Karpas-422 (cell line): Measurements from ENCODE around the gene CEMIP. TPM values are rescaled to one million over a fixed set of nuclear protein-coding genes. Genes with fewer than 3 reads are reported as not detected.
A peak's percentile ranks its signal among the peaks of the same experiment; 100 is the strongest.

Experiments
- DNase-seq: peaks from one replicate; pipeline ENCODE4 v3.0.0-alpha.2; 2015
- H2AFZ ChIP-seq: fragments of 200-600 bp; sonication (generic); 2 replicates; pipeline ENCODE4 v1.6.1; 2014; ENCODE audit warnings: antibody characterized with exemption, low read length, mixed read lengths
- H3K27ac ChIP-seq: fragments of 200-600 bp; sonication (generic); 2 replicates; pipeline ENCODE4 v1.5.1; 2014; ENCODE audit warnings: mild to moderate bottlenecking, low read length, moderate library complexity
- H3K27me3 ChIP-seq: fragments of 200-600 bp; sonication (generic); 2 replicates; pipeline ENCODE4 v1.6.1; 2014; ENCODE audit warnings: low read length, mixed read lengths
- H3K36me3 ChIP-seq: fragments of 200-600 bp; sonication (generic); 2 replicates; pipeline ENCODE4 v1.6.1; 2014; ENCODE audit warnings: low read length, mixed read lengths; ENCODE audit not compliant: insufficient read depth
- H3K4me1 ChIP-seq: fragments of 200-600 bp; sonication (generic); 2 replicates; pipeline ENCODE4 v1.6.1; 2014; ENCODE audit warnings: mild to moderate bottlenecking, low read length, mixed read lengths
- H3K4me2 ChIP-seq: fragments of 200-600 bp; sonication (generic); 2 replicates; pipeline ENCODE4 v1.6.1; 2014; ENCODE audit warnings: low read length, low read depth, mild to moderate bottlenecking; ENCODE audit not compliant: poor library complexity, severe bottlenecking
- H3K4me3 ChIP-seq: fragments of 200-600 bp; sonication (generic); 2 replicates; pipeline ENCODE4 v1.5.1; 2014; ENCODE audit warnings: mild to moderate bottlenecking, antibody characterized with exemption, low read length, mixed read lengths
- H3K79me2 ChIP-seq: fragments of 200-600 bp; sonication (generic); 2 replicates; pipeline ENCODE4 v1.6.1; 2014; ENCODE audit warnings: mild to moderate bottlenecking, low read length, mixed read lengths
- H3K9ac ChIP-seq: fragments of 200-600 bp; sonication (generic); 2 replicates; pipeline ENCODE4 v1.6.0; 2014; ENCODE audit warnings: low read length
- H3K9me2 ChIP-seq: fragments of 200-600 bp; sonication (generic), shearing (Covaris generic); replicated peaks from 2 replicates; pipeline ENCODE4 v1.6.0; 2014; ENCODE audit warnings: mild to moderate bottlenecking, low read length, moderate library complexity; ENCODE audit not compliant: insufficient read depth
- H3K9me3 ChIP-seq: fragments of 300-700, 200-600 bp; sonication (generic); 2 replicates; pipeline ENCODE4 v1.6.1; 2014; ENCODE audit warnings: low read length, mixed read lengths
- H4K20me1 ChIP-seq: fragments of 200-600 bp; sonication (generic); 2 replicates; pipeline ENCODE4 v1.6.1; 2014; ENCODE audit warnings: mild to moderate bottlenecking, antibody characterized with exemption, low read length, low read depth; ENCODE audit not compliant: insufficient read depth
- total RNA-seq: library from RNA; depleted of rRNA; stranded (reverse); fragments of >200 nt; shearing (Covaris generic); gene quantifications from 2 replicates; pipeline ENCODE4 v1.2.3, GENCODE V29; 2014; ENCODE audit warnings: low replicate concordance

Gene CEMIP
- total RNA-seq, 1 experiment from 2014 or later: not detected

GRCh38 chr15:80783260-80783659 lies 4.1 kb downstream of the CEMIP start:
- Histone ChIP-seq H3K27me3 (no peaks in the 10 kb centered on the region), H3K9ac (0 out of 2 replicates have a peak overlapping the region, but pooled peaks have one; percentile 2), H3K36me3 (no peaks in the 10 kb centered on the region), H3K9me3 (no peaks in the 10 kb centered on the region), H4K20me1 (no peaks in the 10 kb centered on the region), H3K9me2 (no peaks in the 10 kb centered on the region), H3K27ac (0 out of 2 replicates have a peak overlapping the region, but pooled peaks have one; percentile 12), H3K4me3 (no peak overlapping the region), H3K4me2 (peak overlapping the region; percentile 34), H3K79me2 (no peaks in the 10 kb centered on the region), H2AFZ (no peak overlapping the region; the same call in 1 of the 2 replicates), H3K4me1 (peaks cover 16% of the 10 kb centered on the region)
- no peak for DNase-seq

DNA sequence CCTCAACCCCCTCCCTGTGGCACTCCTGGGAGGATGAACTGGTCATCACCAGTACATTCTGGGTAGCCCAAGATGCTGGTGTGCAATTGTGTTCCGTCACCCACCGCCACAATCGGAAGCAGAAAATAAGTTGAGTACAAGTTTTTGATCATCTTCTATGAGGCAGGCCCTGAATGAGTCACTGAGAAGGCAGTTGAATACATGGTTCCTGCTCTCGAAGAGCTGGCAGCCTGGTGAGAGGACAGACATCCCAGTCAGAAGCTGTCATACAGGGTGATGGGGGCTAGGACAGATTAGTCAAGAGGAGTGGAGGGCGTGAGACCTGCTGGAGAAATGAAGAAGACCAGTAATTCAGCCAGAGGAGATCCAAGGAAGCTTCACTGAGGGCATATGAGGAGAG lies 6.2 kb downstream of the CEMIP start:
- no peak overlapping the region for H2AFZ ChIP-seq
- no peaks in the 10 kb centered on the region for H3K27me3 ChIP-seq
- DNase-seq: no peak
- no peak overlapping the region for H3K4me2 ChIP-seq
- H4K20me1 ChIP-seq: no peaks in the 10 kb centered on the region
- no peak overlapping the region for H3K4me3 ChIP-seq
- no peaks in the 10 kb centered on the region for H3K9me3 ChIP-seq
- peaks cover 19% of the 10 kb centered on the region for H3K4me1 ChIP-seq
- H3K79me2 ChIP-seq: no peaks in the 10 kb centered on the region
- H3K36me3 ChIP-seq: no peaks in the 10 kb centered on the region
- no peak overlapping the region for H3K9ac ChIP-seq
- H3K9me2 ChIP-seq: no peaks in the 10 kb centered on the region
- H3K27ac ChIP-seq: no peak overlapping the region

- Histone ChIP-seq H3K27ac (no peak overlapping the region), H3K9me3 (no peaks in the 10 kb centered on the region), H3K4me1 (peaks cover 19% of the 10 kb centered on the region), H4K20me1 (no peaks in the 10 kb centered on the region), H3K36me3 (no peaks in the 10 kb centered on the region), H3K79me2 (no peaks in the 10 kb centered on the region), H3K4me3 (no peak overlapping the region), H2AFZ (no peak overlapping the region), H3K27me3 (no peaks in the 10 kb centered on the region), H3K4me2 (no peak overlapping the region), H3K9me2 (no peaks in the 10 kb centered on the region), H3K9ac (no peak overlapping the region)
- no peak for DNase-seq
These were observed 6.7 kb downstream of the CEMIP start for GRCh38 chr15:80785811-80786354.

GRCh38 chr15:80787316-80787715 lies 8.1 kb downstream of the CEMIP start:
- Histone ChIP-seq H3K4me3 (no peak overlapping the region), H3K79me2 (no peaks in the 10 kb centered on the region), H3K4me1 (peaks cover 19% of the 10 kb centered on the region), H2AFZ (no peak overlapping the region), H3K36me3 (no peaks in the 10 kb centered on the region), H3K4me2 (no peak overlapping the region), H3K9me2 (no peaks in the 10 kb centered on the region), H3K9me3 (no peaks in the 10 kb centered on the region), H3K27ac (no peak overlapping the region), H3K27me3 (no peaks in the 10 kb centered on the region), H3K9ac (no peak overlapping the region), H4K20me1 (no peaks in the 10 kb centered on the region)
- DNase-seq: no peak

DNA sequence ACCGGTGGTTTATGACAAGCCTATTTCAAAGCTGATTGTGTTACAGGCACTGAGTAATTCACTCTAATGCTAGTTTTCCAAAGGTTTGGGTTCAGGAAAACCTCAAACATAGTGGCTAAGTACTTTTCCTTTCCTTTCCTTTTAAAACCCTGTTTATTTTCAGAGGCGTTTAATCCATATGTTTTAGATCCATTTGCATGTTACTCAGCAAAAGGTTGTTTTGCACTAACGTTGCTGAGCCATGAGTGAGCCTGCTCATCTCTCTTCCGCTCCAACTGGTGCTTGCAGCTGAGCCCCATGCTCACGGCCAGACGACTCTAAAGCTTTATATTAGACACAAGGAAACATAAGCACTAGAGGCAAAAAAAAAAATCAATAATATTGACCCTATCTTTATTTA lies 9.4 kb downstream of the CEMIP start:
- Histone ChIP-seq H3K9me3 (no peaks in the 10 kb centered on the region), H3K9me2 (no peaks in the 10 kb centered on the region), H3K27ac (no peak overlapping the region)

GRCh38 chr15:80789296-80789695 lies 10.1 kb downstream of the CEMIP start:
- H3K27me3 ChIP-seq: no peaks in the 10 kb centered on the region
- no peaks in the 10 kb centered on the region for H4K20me1 ChIP-seq
- H3K4me1 ChIP-seq: peaks cover 3% of the 10 kb centered on the region; the same call in 1 of the 2 replicates
- H3K36me3 ChIP-seq: no peaks in the 10 kb centered on the region
- no peak overlapping the region for H3K9ac ChIP-seq
- H3K27ac ChIP-seq: no peak overlapping the region
- no peaks in the 10 kb centered on the region for H3K9me2 ChIP-seq
- H3K4me2 ChIP-seq: no peak overlapping the region
- DNase-seq: no peak
- H2AFZ ChIP-seq: no peak overlapping the region
- no peak overlapping the region for H3K4me3 ChIP-seq
- H3K9me3 ChIP-seq: no peaks in the 10 kb centered on the region
- H3K79me2 ChIP-seq: no peaks in the 10 kb centered on the region

More for the DNA sequence above, 9.4 kb downstream of the CEMIP start:
- Histone ChIP-seq H3K4me1 (peaks cover 7% of the 10 kb centered on the region), H3K27me3 (no peaks in the 10 kb centered on the region), H3K79me2 (no peaks in the 10 kb centered on the region), H3K9ac (no peak overlapping the region), H3K4me2 (no peak overlapping the region), H4K20me1 (no peaks in the 10 kb centered on the region), H3K36me3 (no peaks in the 10 kb centered on the region), H2AFZ (no peak overlapping the region), H3K4me3 (no peak overlapping the region)
- DNase-seq: no peak

DNA sequence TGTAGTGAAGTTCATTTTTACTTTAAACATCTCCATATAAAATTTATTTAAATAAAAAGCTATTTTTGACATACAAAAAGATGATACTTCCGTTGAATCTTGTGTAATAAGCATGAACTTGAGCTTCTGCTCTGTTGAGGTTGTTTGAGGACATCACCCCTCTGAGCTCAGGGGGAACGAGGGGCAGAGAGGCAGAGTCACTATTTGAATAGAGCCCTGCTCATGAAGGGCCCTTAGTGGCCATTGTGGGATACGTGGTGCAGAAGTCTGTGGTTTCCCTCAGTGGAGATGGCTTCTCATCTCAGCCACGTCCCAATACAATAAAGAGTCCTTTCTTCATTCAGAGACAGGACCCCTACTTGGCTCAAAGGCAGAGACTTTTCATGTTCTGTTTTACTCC lies 10.6 kb downstream of the CEMIP start:
- H3K27ac ChIP-seq: no peak overlapping the region
- no peaks in the 10 kb centered on the region for H3K9me3 ChIP-seq
- no peak overlapping the region for H3K4me3 ChIP-seq
- no peaks in the 10 kb centered on the region for H3K27me3 ChIP-seq
- peaks cover 3% of the 10 kb centered on the region; the same call in 1 of the 2 replicates for H3K4me1 ChIP-seq
- H3K9ac ChIP-seq: no peak overlapping the region
- no peaks in the 10 kb centered on the region for H3K9me2 ChIP-seq
- no peak overlapping the region for H2AFZ ChIP-seq
- no peaks in the 10 kb centered on the region for H4K20me1 ChIP-seq
- H3K79me2 ChIP-seq: no peaks in the 10 kb centered on the region
- H3K36me3 ChIP-seq: no peaks in the 10 kb centered on the region
- no peak for DNase-seq
- H3K4me2 ChIP-seq: no peak overlapping the region

GRCh38 chr15:80790236-80790635 lies 11.1 kb downstream of the CEMIP start:
- Histone ChIP-seq H3K4me1 (peaks cover 3% of the 10 kb centered on the region; the same call in 1 of the 2 replicates), H3K36me3 (no peaks in the 10 kb centered on the region), H3K9me3 (no peaks in the 10 kb centered on the region), H3K4me2 (no peak overlapping the region), H3K27me3 (no peaks in the 10 kb centered on the region), H4K20me1 (no peaks in the 10 kb centered on the region), H3K9me2 (no peaks in the 10 kb centered on the region), H3K4me3 (no peak overlapping the region), H2AFZ (no peak overlapping the region), H3K27ac (no peak overlapping the region), H3K9ac (no peak overlapping the region), H3K79me2 (no peaks in the 10 kb centered on the region)
- no peak for DNase-seq
